Stimulated activated CD8-positive, alpha-beta memory T cell treated with anti-CD3 and anti-CD28 coated beads, Interleukin-7, amount 100 ng/mL, for 24 hours (primary cell): Measurements from ENCODE around the gene CCDC180.
"Not testable (repeated sequence)": the region's sequence is repeated elsewhere in the genome, so short reads cannot be mapped to it uniquely, and the experiment has no call there.

Source experiments
- DNase-seq: peaks from one replicate; pipeline ENCODE4 v3.0.0-alpha.2; 2020; ENCODE audit warnings: low read depth

Gene CCDC180

DNA sequence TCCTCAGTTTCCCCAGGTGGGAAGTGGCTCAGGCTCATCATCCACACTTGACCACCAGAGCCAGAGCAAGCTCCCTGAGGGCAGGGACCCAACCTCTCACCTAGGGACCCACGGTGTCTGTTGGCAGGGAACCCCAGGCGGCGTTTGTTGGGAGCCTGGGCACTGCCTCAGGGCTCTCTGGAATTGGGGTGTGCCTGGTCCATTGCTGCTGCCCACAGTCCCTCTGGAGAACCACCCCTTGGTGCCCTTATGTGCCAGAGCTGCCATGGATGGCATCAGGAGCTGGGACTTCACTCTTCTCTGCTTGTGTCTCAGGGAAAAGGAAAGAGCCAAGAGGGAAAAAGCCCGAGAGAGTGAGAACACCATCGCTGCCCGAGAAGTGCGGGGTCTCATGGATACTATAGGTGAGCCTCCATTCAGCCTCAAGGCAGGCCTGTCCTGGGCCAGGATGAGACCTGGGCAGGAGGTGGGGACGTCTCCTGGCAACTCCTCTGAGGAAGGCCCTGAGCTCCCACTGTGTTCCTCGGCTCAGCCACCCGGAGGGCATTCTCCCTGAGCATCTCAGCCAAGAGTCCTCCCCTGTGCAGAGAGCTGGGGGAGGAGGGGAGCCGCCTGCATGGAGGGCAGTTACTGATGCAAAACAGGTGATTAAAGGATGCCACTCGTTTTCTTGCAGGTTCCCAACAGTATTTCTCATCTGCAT is 4.5 kb downstream of the CCDC180 start:
- no peak for DNase-seq

GRCh38 chr9:97312556-97312955 is 5.1 kb downstream of the CCDC180 start:
- DNase-seq = no peak

DNA sequence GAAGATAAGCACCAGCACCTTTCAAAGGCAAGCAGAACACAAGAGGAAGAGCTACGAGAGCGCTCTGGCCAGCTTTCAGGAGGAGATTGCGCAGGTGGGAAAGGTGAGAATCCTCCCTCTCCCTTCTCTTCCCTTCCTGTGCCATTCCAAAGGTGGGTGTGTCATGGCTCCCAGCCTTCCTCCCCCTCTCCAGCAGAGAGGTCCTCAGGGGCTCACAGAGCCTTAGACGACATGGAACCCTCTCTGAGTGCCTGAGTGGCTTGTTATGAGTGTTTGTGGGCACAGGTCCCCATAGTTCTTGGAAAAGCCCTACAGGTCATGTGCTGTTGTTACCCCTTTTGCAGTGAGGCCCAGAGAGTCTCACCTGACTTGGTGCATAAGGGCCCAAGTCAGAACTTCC is 5.8 kb downstream of the CCDC180 start:
- DNase-seq = no peak

- no peak for DNase-seq
Measured at GRCh38 chr9:97313746-97314145, 6.3 kb downstream of the CCDC180 start.

GRCh38 chr9:97314503-97314902 is 7.0 kb downstream of the CCDC180 start:
- no peak for DNase-seq

- no peak for DNase-seq
Measured at GRCh38 chr9:97315550-97315949, 8.1 kb downstream of the CCDC180 start.

DNA sequence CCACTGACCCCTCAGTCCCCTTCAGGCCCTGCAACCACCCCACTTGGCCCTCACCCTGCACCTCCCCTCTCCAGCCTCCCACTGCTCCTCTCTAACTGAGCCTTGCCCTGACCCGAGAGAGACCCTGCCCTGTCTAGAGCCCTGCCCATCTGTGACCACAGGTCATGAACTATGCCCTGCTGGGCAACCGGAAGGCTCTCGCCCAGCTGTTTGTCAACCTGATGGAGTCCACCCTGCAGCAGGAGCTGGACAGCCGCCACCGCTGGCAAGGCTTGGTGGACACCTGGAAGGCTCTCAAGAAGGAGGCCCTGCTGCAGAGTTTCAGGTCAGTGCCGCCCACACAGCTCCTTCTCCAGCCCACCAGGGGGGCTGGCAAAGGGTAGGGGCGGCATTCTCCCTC is 9.4 kb downstream of the CCDC180 start:
- DNase-seq = no peak

DNA sequence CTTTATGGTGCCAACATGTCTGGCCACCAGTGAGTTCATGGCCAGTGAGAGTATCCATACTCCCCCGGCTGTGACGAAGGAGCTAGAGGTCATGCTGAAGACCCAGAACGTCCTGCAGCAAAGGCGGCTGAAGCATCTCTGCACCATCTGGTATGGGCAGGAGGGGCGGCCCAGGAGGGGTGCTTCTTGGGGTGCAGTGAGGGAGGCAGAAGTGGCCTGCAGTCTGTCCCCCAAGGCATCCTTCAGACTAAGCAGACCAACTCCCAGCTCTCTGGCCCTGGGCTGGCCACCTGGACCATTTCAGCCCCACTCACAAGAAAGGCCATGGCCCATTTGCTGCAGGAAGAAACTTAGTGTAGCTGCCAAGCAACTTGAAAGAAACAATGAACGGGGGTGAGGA is 11.0 kb downstream of the CCDC180 start:
- no peak for DNase-seq

DNA sequence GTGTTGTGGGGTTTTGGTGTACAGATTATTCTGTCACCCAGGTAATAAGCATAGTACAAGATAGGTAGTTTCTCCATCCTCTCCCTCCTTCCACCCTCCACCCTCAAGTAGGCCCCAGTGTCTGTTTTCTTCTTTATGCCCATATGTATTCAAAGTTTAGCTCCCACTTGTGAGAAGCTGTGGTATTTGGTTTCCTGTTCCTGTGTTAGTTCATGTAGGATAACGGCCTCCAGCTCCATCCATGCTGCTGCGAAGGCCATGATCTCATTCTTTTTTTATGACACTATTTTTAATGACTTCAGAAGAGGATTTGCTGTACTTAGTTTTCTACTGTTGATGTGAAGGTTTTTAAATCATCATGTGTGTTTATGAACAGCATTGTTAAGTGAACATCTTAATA is 11.9 kb downstream of the CCDC180 start:
- no peak for DNase-seq

DNA sequence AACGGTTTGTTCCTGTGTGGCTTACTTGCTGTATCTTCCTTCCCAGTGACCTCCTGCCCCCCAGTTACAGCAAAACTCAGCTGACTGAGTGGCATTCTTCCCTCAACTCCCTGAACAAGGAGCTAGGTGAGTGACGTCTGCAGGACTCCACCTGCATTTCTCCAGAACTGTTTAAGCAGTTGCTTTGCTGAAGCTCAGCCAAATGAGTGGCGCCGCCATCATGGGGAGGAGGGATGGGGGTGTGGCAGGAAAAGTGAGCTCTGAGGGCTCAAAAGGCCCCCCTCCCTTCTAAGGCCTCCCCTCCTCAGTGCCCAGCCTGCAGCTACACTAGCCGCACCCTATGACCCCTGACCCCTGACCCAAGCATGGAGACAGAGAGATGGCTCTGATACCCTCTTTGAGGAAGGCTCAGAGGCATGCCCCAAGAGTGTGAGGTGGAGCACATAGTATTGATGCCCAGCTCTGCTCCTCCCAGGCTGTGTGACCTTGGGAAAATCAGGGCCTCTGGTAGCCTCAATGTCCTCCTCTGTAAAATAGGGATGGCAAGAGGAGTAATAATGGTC is 12.7 kb downstream of the CCDC180 start:
- DNase-seq = no peak

GRCh38 chr9:97321251-97321650 is 13.8 kb downstream of the CCDC180 start:
- DNase-seq = no peak

DNA sequence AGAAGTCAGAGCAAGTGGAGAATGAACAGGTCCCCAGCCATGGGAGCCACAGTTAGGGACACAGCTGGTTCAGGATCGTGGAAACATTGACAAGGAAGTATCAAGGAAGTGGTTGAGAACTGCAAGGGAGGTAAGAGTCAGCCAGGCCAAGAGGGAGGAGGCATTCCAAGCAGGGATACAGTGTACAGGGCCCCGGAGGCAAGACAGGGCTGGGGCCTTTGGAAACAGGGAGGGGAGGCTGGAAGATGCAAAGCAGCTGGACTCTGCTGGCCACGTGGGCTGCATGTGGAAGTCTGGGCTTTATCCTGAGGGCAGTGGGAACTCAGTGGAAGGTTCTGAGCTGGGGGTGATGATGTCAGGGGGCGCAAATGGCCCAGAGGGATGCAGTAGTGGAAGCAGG is 14.2 kb downstream of the CCDC180 start:
- DNase-seq = no peak

DNA sequence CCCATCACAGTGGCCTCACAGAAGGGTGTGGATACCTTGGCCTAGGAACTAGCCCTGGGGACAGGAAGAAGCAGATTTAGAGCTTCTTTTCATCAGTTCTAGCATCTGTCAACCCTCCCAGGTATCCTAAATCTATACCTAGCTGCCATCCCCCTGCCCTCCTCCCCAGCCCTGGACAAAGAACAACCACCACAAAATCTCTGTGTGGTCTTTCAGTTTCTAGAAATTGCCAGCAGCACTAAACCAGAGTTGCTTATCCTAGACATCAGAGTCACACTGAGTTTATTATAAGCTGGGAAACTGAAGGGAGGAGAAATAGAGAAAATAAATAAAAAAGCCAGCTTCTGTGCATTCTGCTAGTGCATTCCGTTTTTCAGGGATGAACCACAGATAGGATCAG is 14.6 kb downstream of the CCDC180 start:
- DNase-seq = no peak

GRCh38 chr9:97324954-97325353 is 17.5 kb downstream of the CCDC180 start:
- DNase-seq = no peak

DNA sequence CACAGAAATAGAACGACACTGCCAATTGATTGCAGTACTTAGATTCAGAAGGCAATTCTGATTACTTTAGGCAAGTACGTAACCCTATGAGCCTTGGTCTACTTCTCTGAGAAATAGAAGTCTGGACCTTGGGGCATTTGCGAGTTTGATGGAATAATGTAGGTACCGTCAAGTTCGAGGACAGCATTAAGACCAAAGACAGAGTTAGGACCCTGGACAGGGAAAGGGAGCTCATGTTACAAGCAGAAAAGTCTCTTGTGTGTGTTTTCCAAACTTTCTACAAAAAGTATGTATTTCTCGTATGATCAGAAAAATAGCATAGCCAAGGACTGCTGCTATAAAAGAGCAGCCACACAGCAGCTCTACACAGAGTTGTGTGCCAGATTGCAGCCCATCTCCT is 20.1 kb downstream of the CCDC180 start:
- DNase-seq = no peak

GRCh38 chr9:97332993-97333392 is 25.5 kb downstream of the CCDC180 start:
- no peak for DNase-seq

- not testable (repeated sequence) for DNase-seq
Measured at GRCh38 chr9:97335622-97336021, 28.2 kb downstream of the CCDC180 start.

DNA sequence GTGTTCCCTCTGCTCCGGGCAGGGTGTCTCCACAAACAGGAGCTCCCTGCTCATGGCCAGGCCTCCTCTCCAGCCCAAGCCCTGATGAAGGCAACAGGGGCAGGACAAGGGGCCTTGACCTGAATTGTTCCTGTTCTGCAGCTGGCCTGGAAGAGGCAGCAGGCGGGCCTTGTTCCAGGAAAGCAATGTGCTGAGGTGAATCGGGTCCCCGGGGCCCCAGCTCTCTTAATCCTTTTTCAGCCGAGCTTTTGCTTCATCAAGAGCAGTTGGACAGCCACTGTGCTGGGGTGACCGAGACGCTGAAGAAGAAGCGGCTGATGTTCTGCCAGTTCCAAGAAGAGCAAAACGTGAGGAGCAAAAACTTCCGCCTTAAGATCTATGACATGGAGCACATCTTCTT is 41.4 kb downstream of the CCDC180 start:
- DNase-seq = no peak

- DNase-seq = no peak
Measured at GRCh38 chr9:97349400-97349799, 41.9 kb downstream of the CCDC180 start.

DNA sequence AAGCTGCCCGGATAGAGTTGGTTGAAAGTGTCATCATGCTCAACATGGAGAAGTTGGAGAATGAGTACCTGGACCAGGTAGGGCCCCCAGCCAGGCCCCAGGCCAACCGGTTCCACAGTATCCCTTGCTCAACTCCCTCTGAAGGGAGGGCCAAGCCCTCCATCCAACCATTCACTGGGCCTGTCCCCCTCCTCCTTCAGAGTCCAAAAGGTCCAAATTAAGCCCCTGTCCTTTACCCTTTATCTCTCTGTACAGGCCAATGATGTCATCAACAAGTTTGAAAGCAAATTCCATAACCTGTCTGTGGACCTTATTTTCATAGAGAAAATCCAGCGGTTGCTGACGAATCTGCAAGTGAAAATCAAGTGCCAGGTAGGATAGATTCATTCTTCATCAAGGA is 47.2 kb downstream of the CCDC180 start:
- DNase-seq = no peak

- DNase-seq = no peak
Measured at GRCh38 chr9:97357056-97357455, 49.6 kb downstream of the CCDC180 start.
